GM23338 (cell line): Measurements from ENCODE around the gene CEMIP2. TPM values are rescaled to one million over a fixed set of nuclear protein-coding genes. Genes with fewer than 3 reads are reported as not detected.
A peak's percentile ranks its signal among the peaks of the same experiment; 100 is the strongest.

Experiments used
- ATAC-seq: fragments of 200-7000 bp; cut with Tn5 transposase; 3 replicates; pipeline ENCODE4 v1.9.1; 2020
- DNase-seq: peaks from one replicate; pipeline ENCODE4 v3.0.0-alpha.2; 2015; ENCODE audit warnings: low spot score
- H2AFZ ChIP-seq: fragments of 200-600 bp; sonication (generic); 2 replicates; pipeline ENCODE4 v1.8.0; 2016; ENCODE audit warnings: antibody characterized with exemption, mild to moderate bottlenecking, moderate library complexity
- H3F3A ChIP-seq: fragments of 200-600 bp; sonication (generic); replicated peaks from 2 replicates; pipeline ENCODE4 v1.8.0; 2017; ENCODE audit warnings: antibody characterized with exemption, mixed run types, low read depth
- H3K27ac ChIP-seq: fragments of 200-600 bp; sonication (generic); 2 replicates; pipeline ENCODE4 v1.6.1; 2016; ENCODE audit warnings: low read depth
- H3K27me3 ChIP-seq: fragments of 200-600 bp; sonication (generic); 2 replicates; pipeline ENCODE4 v1.8.0; 2016; ENCODE audit warnings: mild to moderate bottlenecking, mixed run types, moderate library complexity; ENCODE audit not compliant: insufficient read depth
- H3K36me3 ChIP-seq: fragments of 200-600 bp; sonication (generic); 2 replicates; pipeline ENCODE4 v1.8.0; 2016; ENCODE audit warnings: mild to moderate bottlenecking; ENCODE audit not compliant: insufficient read depth
- H3K4me1 ChIP-seq: fragments of 200-600 bp; sonication (generic); 2 replicates; pipeline ENCODE4 v1.8.0; 2016; ENCODE audit warnings: mild to moderate bottlenecking, moderate library complexity; ENCODE audit not compliant: insufficient read depth
- H3K4me2 ChIP-seq: fragments of 200-600 bp; sonication (generic); 2 replicates; pipeline ENCODE4 v1.7.1; 2017; ENCODE audit warnings: mixed run types
- H3K4me3 ChIP-seq: fragments of 200-600 bp; sonication (generic); 2 replicates; pipeline ENCODE4 v1.6.1; 2016; ENCODE audit warnings: mixed run types
- H3K79me2 ChIP-seq: fragments of 200-600 bp; sonication (generic); replicated peaks from 2 replicates; pipeline ENCODE4 v1.8.0; 2017; ENCODE audit warnings: mild to moderate bottlenecking; ENCODE audit not compliant: insufficient read depth
- H3K9me2 ChIP-seq: fragments of 200-600 bp; sonication (generic); 2 replicates; pipeline ENCODE4 v1.8.0; 2017; ENCODE audit not compliant: insufficient read depth
- H4K20me1 ChIP-seq: fragments of 200-600 bp; sonication (generic); replicated peaks from 2 replicates; pipeline ENCODE4 v1.8.0; 2017; ENCODE audit warnings: mild to moderate bottlenecking; ENCODE audit not compliant: insufficient read depth
- H3K27ac Mint-ChIP-seq: 2 replicates; pipeline ENCODE4 v1.8.0; 2020; ENCODE audit warnings: inconsistent platforms, mild to moderate bottlenecking, moderate library complexity, mixed read lengths
- H3K27me3 Mint-ChIP-seq: 3 replicates; pipeline ENCODE4 v1.8.0; 2022; ENCODE audit warnings: low read depth, mild to moderate bottlenecking, moderate library complexity, mixed read lengths, inconsistent platforms; ENCODE audit not compliant: insufficient read depth, poor library complexity
- H3K36me3 Mint-ChIP-seq: 3 replicates; pipeline ENCODE4 v1.8.0; 2021; ENCODE audit warnings: low read depth, mild to moderate bottlenecking, inconsistent platforms, moderate library complexity, mixed read lengths
- H3K4me1 Mint-ChIP-seq: 3 replicates; pipeline ENCODE4 v1.8.0; 2020; ENCODE audit warnings: mild to moderate bottlenecking, inconsistent platforms, mixed read lengths
- H3K4me3 Mint-ChIP-seq: 3 replicates; pipeline ENCODE4 v1.8.0; 2021; ENCODE audit warnings: moderate library complexity, mild to moderate bottlenecking, inconsistent platforms, mixed read lengths
- H3K9me3 Mint-ChIP-seq: 3 replicates; pipeline ENCODE4 v1.8.0; 2020; ENCODE audit warnings: moderate library complexity, mild to moderate bottlenecking, inconsistent platforms, mixed read lengths
- CREB1 ChIP-seq: fragments of 250-450 bp; sonication (Bioruptor Pico); IDR thresholded peaks from 2 replicates; pipeline ENCODE4 v1.5.0; 2020; ENCODE audit warnings: low read depth, mild to moderate bottlenecking, moderate library complexity
- CTCF ChIP-seq, 2 experiments: fragments of 200-600 bp in 1 of 2; sonication (generic) in 1 of 2; conservative IDR thresholded peaks; 2 replicates each; pipeline versions ENCODE4 v1.5.1 to v1.6.1; 2016 to 2017; ENCODE audit warnings: antibody characterized with exemption in 2 of 2, low read depth in 2 of 2, mild to moderate bottlenecking in 2 of 2, moderate library complexity in 1 of 2
- ETS1 ChIP-seq: IDR thresholded peaks from 2 replicates; pipeline ENCODE4 v1.6.1; 2016; ENCODE audit warnings: antibody characterized with exemption
- EZH2 ChIP-seq: fragments of 200-600 bp; sonication (generic); IDR thresholded peaks from one replicate; pipeline ENCODE4 v1.8.0; 2017; ENCODE audit warnings: antibody characterized with exemption, mild to moderate bottlenecking, low read depth; ENCODE audit not compliant: unreplicated experiment
- EZH2phosphoT487 ChIP-seq: fragments of 200-600 bp; sonication (generic); IDR thresholded peaks from one replicate; pipeline ENCODE4 v1.8.1; 2018; ENCODE audit warnings: antibody characterized with exemption; ENCODE audit not compliant: unreplicated experiment
- JUNB ChIP-seq: IDR thresholded peaks from one replicate; pipeline ENCODE4 v1.6.1; 2016; ENCODE audit warnings: antibody characterized with exemption; ENCODE audit not compliant: unreplicated experiment
- NANOG ChIP-seq: IDR thresholded peaks from 2 replicates; pipeline ENCODE4 v1.6.1; 2016; ENCODE audit warnings: antibody characterized with exemption, borderline replicate concordance
- POLR2AphosphoS5 ChIP-seq: IDR thresholded peaks from 2 replicates; pipeline ENCODE4 v1.6.1; 2016; ENCODE audit warnings: antibody characterized with exemption, low read depth
- REST ChIP-seq: IDR thresholded peaks from one replicate; pipeline ENCODE4 v1.6.1; 2018; ENCODE audit warnings: antibody characterized with exemption; ENCODE audit not compliant: unreplicated experiment
- STAT1 ChIP-seq: IDR thresholded peaks from one replicate; pipeline ENCODE4 v1.6.1; 2016; ENCODE audit warnings: antibody characterized with exemption; ENCODE audit not compliant: unreplicated experiment
- ZNF114 ChIP-seq: fragments of 250-450 bp; sonication (Bioruptor Pico); IDR thresholded peaks from 2 replicates; pipeline ENCODE4 v1.5.0; 2020; ENCODE audit warnings: mild to moderate bottlenecking, moderate library complexity
- ZNF331 ChIP-seq: fragments of 250-450 bp; sonication (Bioruptor Pico); IDR thresholded peaks from 2 replicates; pipeline ENCODE4 v1.5.0; 2020; ENCODE audit warnings: low read depth, mild to moderate bottlenecking, moderate library complexity
- ZNF462 ChIP-seq: fragments of 250-450 bp; sonication (Bioruptor Pico); IDR thresholded peaks from 2 replicates; pipeline ENCODE4 v1.5.0; 2020; ENCODE audit warnings: mild to moderate bottlenecking, moderate library complexity
- polyA plus RNA-seq: library from polyadenylated mRNA; unstranded; fragments of >200 nt; fragmentation: Nextera tagmentation; extraction: Ambion mirVana; gene quantifications from 2 replicates; pipeline ENCODE4 v1.2.1, GENCODE V29; 2016
- total RNA-seq: library from RNA; depleted of rRNA; stranded (reverse); fragments of >200 nt; shearing (Covaris generic); gene quantifications from 2 replicates; pipeline ENCODE4 v1.2.3, GENCODE V29; 2014

The CEMIP2 gene
- total and polyA plus RNA-seq, 2 experiments from 2014 or later: 23.0 to 76.7 TPM

- no peak overlapping the region for H3K4me3 Mint-ChIP-seq
- Histone ChIP-seq H4K20me1 (no peaks in the 10 kb centered on the region; the same call in 1 of the 2 replicates), H3F3A (no peaks in the 10 kb centered on the region), H3K4me3 (no peak overlapping the region), H3K27ac (no peak overlapping the region), H3K4me2 (no peak overlapping the region), H2AFZ (no peak overlapping the region), H3K9me2 (no peaks in the 10 kb centered on the region), H3K27me3 (no peaks in the 10 kb centered on the region), H3K79me2 (peaks cover 13% of the 10 kb centered on the region; the same call in 1 of the 2 replicates), H3K36me3 (peaks cover 20% of the 10 kb centered on the region; the same call in 1 of the 2 replicates), H3K4me1 (no peaks in the 10 kb centered on the region; the same call in 1 of the 2 replicates)
- peak overlapping the region; percentile 11; the same call in 1 of the 2 replicates for H3K27ac Mint-ChIP-seq
- H3K27me3 Mint-ChIP-seq: no peaks in the 10 kb centered on the region
- DNase-seq (no peak), ATAC-seq (no peak)
- H3K9me3 Mint-ChIP-seq: no peaks in the 10 kb centered on the region
- H3K4me1 Mint-ChIP-seq: peaks cover 8% of the 10 kb centered on the region; the same call in 2 of the 3 replicates
- peaks cover 63% of the 10 kb centered on the region for H3K36me3 Mint-ChIP-seq
- TF ChIP-seq ZNF462 (no peak), ETS1 (no peak), EZH2phosphoT487 (no peak), POLR2AphosphoS5 (no peak), ZNF331 (CRISPR knock-in tag) (no peak), ZNF114 (CRISPR knock-in tag) (no peak), CTCF (conservative IDR thresholded peaks at IDR 0.05; ENCODE audit: low read depth in 2 of 2) (no peak), NANOG (no peak), EZH2 (no peak), CREB1 (CRISPR knock-in tag) (no peak), JUNB (no peak), STAT1 (no peak), REST (no peak)
Observed at GRCh38 chr9:71733176-71733575, 35.1 kb downstream of the CEMIP2 start.
